Stimulated activated CD4-positive, alpha-beta T cell treated with anti-CD3 and anti-CD28 coated beads, Interleukin-1b, Interleukin-23, amount 100 ng/mL, for 24 hours (primary cell): ENCODE measurements around the gene MMP7.

Experiments
- DNase-seq, 4 experiments: peaks; one replicate each; pipeline ENCODE4 v3.0.0-alpha.2; 2020; ENCODE audit warnings: low read depth in 4 of 4, low spot score in 1 of 4

The MMP7 gene

GRCh38 chr11:102495161-102496042 is 35.1 kb downstream of the MMP7 start:
- peak in 2 of 4 experiments; percentile 24 to 25 for DNase-seq

- DNase-seq = no peak
Measured at GRCh38 chr11:102494216-102494615, 36.3 kb downstream of the MMP7 start.

- DNase-seq = no peak
Measured at GRCh38 chr11:102493524-102493923, 37.0 kb downstream of the MMP7 start.

DNA sequence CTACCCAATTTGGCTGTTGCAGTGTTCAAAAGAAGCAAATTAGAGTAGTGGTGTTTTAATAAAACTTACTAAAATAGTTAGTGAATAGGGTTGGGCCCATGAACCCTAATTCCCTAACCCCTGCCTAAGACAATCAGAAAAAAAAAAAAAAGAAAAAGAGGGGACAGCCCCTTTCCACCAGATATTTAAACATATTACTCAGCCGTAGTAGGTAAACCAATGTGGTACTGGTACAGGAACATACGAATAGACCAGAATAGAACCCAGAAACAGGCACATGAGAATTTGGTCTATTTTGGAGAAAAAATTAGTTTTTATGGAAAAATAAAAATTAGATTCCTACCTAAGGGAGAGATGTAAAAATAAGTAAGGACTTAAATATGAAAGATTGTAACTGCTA is 38.6 kb downstream of the MMP7 start:
- DNase-seq = no peak

- no peak for DNase-seq
Measured at GRCh38 chr11:102489186-102490145, 41.1 kb downstream of the MMP7 start.

DNA sequence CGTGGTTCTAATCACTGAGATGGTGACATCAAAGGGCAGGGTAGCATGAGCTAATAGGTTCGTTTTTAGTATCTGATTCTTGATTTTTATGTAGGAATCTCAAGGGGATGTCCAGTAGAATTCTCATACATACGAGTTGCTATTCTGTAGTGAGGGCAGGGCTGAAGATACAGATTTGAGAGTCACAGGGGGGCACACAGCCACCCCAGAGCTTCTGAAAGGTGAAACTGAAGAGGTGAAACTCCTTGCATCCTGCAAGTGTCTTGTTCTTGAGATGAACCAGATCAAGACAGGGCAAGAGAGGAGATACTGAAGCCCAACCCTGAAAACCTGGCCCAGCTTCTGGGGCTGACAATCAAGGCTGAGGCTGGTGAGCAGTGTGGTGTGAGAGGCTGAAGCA is 42.3 kb downstream of the MMP7 start:
- DNase-seq = no peak

- no peak for DNase-seq
Measured at GRCh38 chr11:102487214-102487613, 43.3 kb downstream of the MMP7 start.

GRCh38 chr11:102486584-102486983 is 44.0 kb downstream of the MMP7 start:
- DNase-seq = no peak

DNA sequence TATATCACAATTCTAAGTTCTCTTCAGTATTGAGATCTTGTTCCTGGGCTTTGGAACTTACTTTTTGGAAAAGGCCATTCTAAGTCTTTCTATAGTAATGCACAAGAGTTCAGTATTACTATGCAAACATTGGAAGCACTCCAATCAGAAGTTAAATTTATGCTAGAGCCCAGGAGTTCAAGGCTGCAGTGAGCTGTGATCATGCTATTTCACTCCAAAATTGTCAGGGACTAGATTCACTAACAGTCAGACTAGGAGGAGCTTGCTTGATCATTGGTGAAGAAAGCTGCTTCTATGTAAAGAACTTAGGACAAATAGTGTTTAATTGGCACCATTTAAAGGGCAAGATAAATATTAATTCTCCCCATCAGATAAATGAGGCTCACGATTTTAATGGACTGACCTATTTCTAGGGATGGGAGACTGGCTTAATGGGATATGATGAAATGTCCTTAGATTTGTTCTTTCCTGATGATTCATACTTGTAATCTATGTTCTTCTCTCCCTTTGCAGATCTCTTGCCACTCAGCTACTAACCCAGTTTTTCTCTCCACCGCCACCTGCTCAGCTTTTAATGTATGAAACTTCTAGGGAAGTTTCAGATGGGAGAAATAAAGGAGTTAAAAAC is 45.3 kb downstream of the MMP7 start:
- DNase-seq = no peak

- no peak for DNase-seq
Measured at GRCh38 chr11:102482433-102482832, 48.1 kb downstream of the MMP7 start.

DNA sequence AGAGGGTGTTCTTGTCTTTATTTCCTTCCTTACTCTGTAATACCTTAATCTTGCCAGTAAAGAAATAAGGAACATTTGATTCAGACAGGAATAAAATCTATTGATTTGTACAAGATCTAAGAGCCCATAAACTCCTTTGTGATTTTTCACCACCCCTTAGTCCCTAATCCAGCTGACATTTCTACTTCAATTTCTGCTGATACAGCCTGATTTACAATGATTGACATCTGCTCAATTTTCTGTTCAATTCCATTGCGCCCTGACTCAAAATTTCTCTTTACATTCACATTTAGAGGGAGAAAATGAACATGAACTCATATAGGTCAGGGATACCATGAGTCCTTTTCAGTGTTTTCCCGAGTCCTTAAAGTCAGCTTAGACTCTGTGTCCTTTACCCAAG is 50.8 kb downstream of the MMP7 start:
- DNase-seq = no peak

- DNase-seq = no peak
Measured at GRCh38 chr11:102478673-102479299, 51.8 kb downstream of the MMP7 start.

DNA sequence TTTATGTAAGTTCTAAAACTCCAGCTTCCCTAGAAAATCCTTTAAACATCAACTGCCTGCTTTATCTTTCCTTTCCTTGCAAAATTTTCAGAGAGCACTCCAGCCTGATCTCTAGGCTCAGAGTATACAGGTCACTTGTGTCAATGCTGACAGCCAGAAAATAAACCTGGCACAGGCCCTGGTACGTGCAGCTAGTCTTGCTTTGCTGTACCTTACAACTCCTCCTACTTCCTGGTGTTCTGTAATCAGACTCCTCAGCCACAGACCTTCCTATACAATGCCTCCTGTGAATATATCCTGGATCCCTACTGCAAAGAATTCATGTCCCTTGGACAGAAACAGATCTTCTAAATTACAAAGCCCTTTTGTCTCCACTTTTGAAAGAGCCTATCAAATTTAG is 53.7 kb downstream of the MMP7 start:
- no peak for DNase-seq

DNA sequence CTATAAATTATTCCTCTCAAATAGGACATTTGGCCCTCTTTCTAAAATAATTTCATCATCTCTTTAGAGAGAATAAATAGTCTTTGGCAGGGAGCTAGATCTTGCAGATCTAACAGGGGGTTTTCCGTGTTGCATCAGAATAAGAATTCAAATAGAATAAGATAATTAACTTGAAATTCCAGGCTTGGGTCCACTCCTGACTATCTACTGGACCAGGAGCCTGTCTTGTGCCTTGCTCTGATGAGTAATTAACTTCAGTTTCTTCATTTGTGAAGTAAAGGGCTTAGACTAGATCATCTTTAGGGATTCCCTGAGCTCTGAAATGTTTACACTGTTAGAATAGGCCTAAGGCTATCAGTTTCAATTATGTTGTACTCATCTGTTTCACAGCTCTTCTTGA is 54.5 kb downstream of the MMP7 start:
- DNase-seq = no peak

GRCh38 chr11:102473543-102473942 is 57.0 kb downstream of the MMP7 start:
- DNase-seq = no peak

GRCh38 chr11:102472127-102472526 is 58.4 kb downstream of the MMP7 start:
- DNase-seq = no peak

DNA sequence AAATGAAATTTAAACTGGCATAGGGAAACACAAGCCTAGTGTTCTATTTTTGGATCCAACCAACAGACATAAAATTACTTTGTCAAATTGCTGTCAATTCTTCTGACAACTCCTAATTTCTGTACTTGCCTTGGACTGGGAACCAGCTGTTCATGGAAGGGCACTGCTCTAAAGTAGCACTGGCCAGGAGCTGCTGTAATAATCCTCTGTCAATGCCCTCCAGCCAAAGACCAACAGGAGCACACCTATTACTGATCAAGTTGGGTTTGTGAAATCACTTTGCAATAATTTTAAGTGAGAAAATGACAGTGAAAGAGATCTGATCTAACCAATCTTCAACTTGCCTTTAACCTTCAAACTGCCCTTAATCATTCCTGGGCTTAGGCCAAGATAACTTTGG is 59.1 kb downstream of the MMP7 start:
- DNase-seq = no peak
